ENCODE measurements around the gene ABR.

ABR gene

DNA sequence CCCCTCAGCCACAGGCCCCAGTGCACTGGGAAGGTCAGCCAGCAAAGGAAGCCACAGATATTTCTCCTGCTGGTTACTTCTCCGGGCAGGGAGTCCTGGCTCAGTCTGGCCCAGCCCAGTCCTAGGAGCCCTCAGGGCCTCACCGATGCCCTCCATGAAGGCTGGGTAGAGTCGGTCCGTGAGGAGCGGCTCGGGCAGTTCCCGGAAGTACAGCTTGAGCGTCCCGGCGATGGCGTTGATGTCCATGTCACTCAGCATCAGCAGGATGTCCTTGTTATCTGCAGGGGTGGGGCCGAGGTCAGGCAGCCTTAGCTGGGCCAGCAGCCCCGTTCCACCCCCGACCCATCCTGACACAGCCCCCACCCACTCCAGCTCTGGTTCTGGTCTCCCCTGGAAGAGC, 169.2 kb downstream of the ABR start:
- Histone ChIP-seq H3K9ac (ENCODE audit: low read length) (no peak overlapping the region), H2BK5ac (ENCODE audit: low read depth, low read length, poor library complexity, severe bottlenecking) (no peak overlapping the region), H3K4ac (ENCODE audit: low read depth in 1 of 2, low read length in 2 of 2) (no peak overlapping the region), H3K36me3 (ENCODE audit: control insufficient read depth in 1 of 2, insufficient read depth in 2 of 2, low read depth in 1 of 2, low read length in 2 of 2) (peaks cover 49 to 77% of the 10 kb centered on the region in 2 experiments), H2BK120ac (ENCODE audit: low read depth, low read length) (no peak overlapping the region), H2AK5ac (ENCODE audit: low read length, severe bottlenecking) (no peak overlapping the region), H3K79me1 (replicated peaks; ENCODE audit: low read length, poor library complexity, severe bottlenecking) (peaks cover 19% of the 10 kb centered on the region), H3K27ac (ENCODE audit: low read length, poor library complexity, severe bottlenecking) (no peak overlapping the region), H2BK15ac (ENCODE audit: low read depth, poor library complexity, severe bottlenecking) (no peak overlapping the region), H3K4me2 (ENCODE audit: low read length, poor library complexity, severe bottlenecking) (no peak overlapping the region), H4K91ac (ENCODE audit: low read length) (no peak overlapping the region), H3K9me3 (ENCODE audit: control insufficient read depth, low read length) (no peaks in the 10 kb centered on the region), H3K27me3 (ENCODE audit: control insufficient read depth in 1 of 2, insufficient read depth in 1 of 2, low read length in 2 of 2) (no peaks in the 10 kb centered on the region), H4K8ac (ENCODE audit: low read length) (no peak overlapping the region), H3K4me3 (ENCODE audit: insufficient read depth in 1 of 2, low read depth in 1 of 2, low read length in 2 of 2) (no peak overlapping the region), H3K4me1 (ENCODE audit: control insufficient read depth, insufficient read depth, low read depth, low read length) (no peaks in the 10 kb centered on the region), H2AFZ (ENCODE audit: low read depth, low read length) (no peak overlapping the region), H3K23ac (ENCODE audit: low read length in 2 of 2) (no peak overlapping the region), H3K18ac (ENCODE audit: low read depth in 1 of 2, low read length in 2 of 2) (no peak overlapping the region), H3K14ac (ENCODE audit: low read length in 2 of 2) (no peak overlapping the region), H2BK12ac (ENCODE audit: low read length in 2 of 2) (no peak overlapping the region)
- no peak for DNase-seq
- 87% methylated on average over 11 of the region's 14 CpGs for WGBS

- Histone ChIP-seq H3K9me3 (ENCODE audit: control insufficient read depth, low read length) (no peaks in the 10 kb centered on the region), H3K4ac (ENCODE audit: low read depth in 1 of 2, low read length in 2 of 2) (no peak overlapping the region), H2AFZ (ENCODE audit: low read depth, low read length) (no peak overlapping the region), H3K9ac (ENCODE audit: low read length) (no peak overlapping the region), H2BK120ac (ENCODE audit: low read depth, low read length) (no peak overlapping the region), H3K4me2 (ENCODE audit: low read length, poor library complexity, severe bottlenecking) (no peak overlapping the region), H3K18ac (ENCODE audit: low read depth in 1 of 2, low read length in 2 of 2) (no peak overlapping the region), H3K4me1 (ENCODE audit: control insufficient read depth, insufficient read depth, low read depth, low read length) (no peaks in the 10 kb centered on the region), H3K4me3 (ENCODE audit: insufficient read depth in 1 of 2, low read depth in 1 of 2, low read length in 2 of 2) (no peak overlapping the region), H3K36me3 (ENCODE audit: control insufficient read depth in 1 of 2, insufficient read depth in 2 of 2, low read depth in 1 of 2, low read length in 2 of 2) (peaks cover 53 to 82% of the 10 kb centered on the region in 2 experiments), H2AK5ac (ENCODE audit: low read length, severe bottlenecking) (no peak overlapping the region), H3K23ac (ENCODE audit: low read length in 2 of 2) (no peak overlapping the region), H3K27me3 (ENCODE audit: control insufficient read depth in 1 of 2, insufficient read depth in 1 of 2, low read length in 2 of 2) (no peaks in the 10 kb centered on the region), H4K91ac (ENCODE audit: low read length) (no peak overlapping the region), H3K79me1 (replicated peaks; ENCODE audit: low read length, poor library complexity, severe bottlenecking) (peaks cover 19% of the 10 kb centered on the region), H2BK5ac (ENCODE audit: low read depth, low read length, poor library complexity, severe bottlenecking) (no peak overlapping the region), H2BK12ac (ENCODE audit: low read length in 2 of 2) (no peak overlapping the region), H3K27ac (ENCODE audit: low read length, poor library complexity, severe bottlenecking) (no peak overlapping the region), H4K8ac (ENCODE audit: low read length) (no peak overlapping the region), H3K14ac (ENCODE audit: low read length in 2 of 2) (no peak overlapping the region), H2BK15ac (ENCODE audit: low read depth, poor library complexity, severe bottlenecking) (no peak overlapping the region)
- DNase-seq = no peak
- WGBS = 96% methylated on average over 10 of the region's 10 CpGs
Measured at GRCh38 chr17:1010086-1010450, 169.7 kb downstream of the ABR start.

GRCh38 chr17:1009229-1010085, 170.3 kb downstream of the ABR start:
- 90% methylated on average over 18 of the region's 19 CpGs for WGBS
- H2AFZ ChIP-seq (ENCODE audit: low read depth, low read length) = no peak overlapping the region

DNA sequence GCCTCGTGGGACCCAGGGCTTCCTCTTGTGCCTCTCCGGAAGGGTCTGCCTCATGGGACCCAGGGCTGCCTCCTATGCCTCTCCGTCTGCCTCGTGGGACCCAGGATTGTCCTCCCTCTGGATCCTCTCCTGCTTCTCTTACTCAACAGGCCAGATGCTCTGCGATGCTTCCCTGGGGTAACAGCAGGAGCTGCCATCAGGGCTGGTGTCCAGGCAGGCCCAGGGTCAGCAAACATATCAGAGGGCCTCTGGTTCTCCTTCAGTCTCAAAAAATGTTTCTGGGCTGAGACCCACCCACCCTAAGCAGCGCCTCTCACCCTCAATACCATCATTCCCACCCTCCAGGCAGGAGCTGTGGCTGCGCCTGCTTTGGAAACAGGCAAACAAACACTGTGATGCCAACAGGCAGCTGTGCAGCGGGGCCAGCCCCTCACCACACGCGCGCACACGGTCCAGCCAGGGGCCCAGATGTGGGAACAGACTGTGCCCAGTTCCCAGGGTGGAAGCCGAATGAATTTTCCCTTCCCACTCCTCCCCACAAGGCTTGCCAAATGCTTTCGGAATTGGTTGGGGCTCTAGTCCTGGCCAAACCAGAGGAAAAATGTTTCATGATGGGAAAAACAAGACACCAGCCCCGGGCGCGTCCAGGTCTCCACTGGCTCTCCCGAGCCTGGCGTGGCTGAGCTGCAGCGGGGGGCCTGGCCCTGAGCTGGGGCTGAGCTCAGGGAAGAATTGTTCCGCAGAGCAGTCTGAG, 171.6 kb downstream of the ABR start:
- DNase-seq = no peak
- H2BK5ac ChIP-seq (ENCODE audit: low read depth, low read length, poor library complexity, severe bottlenecking) = no peak overlapping the region
- no peaks in the 10 kb centered on the region for H3K9me3 ChIP-seq (ENCODE audit: control insufficient read depth, low read length)
- H2AK5ac ChIP-seq (ENCODE audit: low read length, severe bottlenecking) = no peak overlapping the region
- no peak overlapping the region for H4K8ac ChIP-seq (ENCODE audit: low read length)
- peaks cover 24% of the 10 kb centered on the region for H3K79me1 ChIP-seq (replicated peaks; ENCODE audit: low read length, poor library complexity, severe bottlenecking)
- H3K4me2 ChIP-seq (ENCODE audit: low read length, poor library complexity, severe bottlenecking) = no peak overlapping the region
- 94% methylated on average over 21 of the region's 21 CpGs for WGBS
- H2AFZ ChIP-seq (ENCODE audit: low read depth, low read length) = no peak overlapping the region
- H3K27ac ChIP-seq (ENCODE audit: low read length, poor library complexity, severe bottlenecking) = no peak overlapping the region
- H4K91ac ChIP-seq (ENCODE audit: low read length) = no peak overlapping the region
- H3K23ac ChIP-seq (ENCODE audit: low read length in 2 of 2) = no peak overlapping the region
- H2BK15ac ChIP-seq (ENCODE audit: low read depth, poor library complexity, severe bottlenecking) = no peak overlapping the region
- peaks cover 15% of the 10 kb centered on the region for H3K4me1 ChIP-seq (ENCODE audit: control insufficient read depth, insufficient read depth, low read depth, low read length)
- no peak overlapping the region for H3K18ac ChIP-seq (ENCODE audit: low read depth in 1 of 2, low read length in 2 of 2)
- no peak overlapping the region for H2BK120ac ChIP-seq (ENCODE audit: low read depth, low read length)
- peak overlapping the region; percentile 29 for H3K9ac ChIP-seq (ENCODE audit: low read length)
- H2BK12ac ChIP-seq (ENCODE audit: low read length in 2 of 2) = no peak overlapping the region
- peaks cover 72 to 95% of the 10 kb centered on the region in 2 experiments for H3K36me3 ChIP-seq (ENCODE audit: control insufficient read depth in 1 of 2, insufficient read depth in 2 of 2, low read depth in 1 of 2, low read length in 2 of 2)
- no peak overlapping the region for H3K14ac ChIP-seq (ENCODE audit: low read length in 2 of 2)
- H3K4ac ChIP-seq (ENCODE audit: low read depth in 1 of 2, low read length in 2 of 2) = no peak overlapping the region
- H3K4me3 ChIP-seq (ENCODE audit: insufficient read depth in 1 of 2, low read depth in 1 of 2, low read length in 2 of 2) = no peak overlapping the region
- H3K27me3 ChIP-seq (ENCODE audit: control insufficient read depth in 1 of 2, insufficient read depth in 1 of 2, low read length in 2 of 2) = no peaks in the 10 kb centered on the region

More at GRCh38 chr17:1009229-1010085, 170.3 kb downstream of the ABR start:
- Histone ChIP-seq H3K9ac (ENCODE audit: low read length) (no peak overlapping the region), H3K4me1 (ENCODE audit: control insufficient read depth, insufficient read depth, low read depth, low read length) (peaks cover 5% of the 10 kb centered on the region), H3K27me3 (ENCODE audit: control insufficient read depth in 1 of 2, insufficient read depth in 1 of 2, low read length in 2 of 2) (no peaks in the 10 kb centered on the region), H2AK5ac (ENCODE audit: low read length, severe bottlenecking) (no peak overlapping the region), H3K14ac (ENCODE audit: low read length in 2 of 2) (no peak overlapping the region), H3K4me2 (ENCODE audit: low read length, poor library complexity, severe bottlenecking) (no peak overlapping the region), H2BK120ac (ENCODE audit: low read depth, low read length) (no peak overlapping the region), H3K4me3 (ENCODE audit: insufficient read depth in 1 of 2, low read depth in 1 of 2, low read length in 2 of 2) (no peak overlapping the region), H3K36me3 (ENCODE audit: control insufficient read depth in 1 of 2, insufficient read depth in 2 of 2, low read depth in 1 of 2, low read length in 2 of 2) (peaks cover 59 to 88% of the 10 kb centered on the region in 2 experiments), H4K8ac (ENCODE audit: low read length) (no peak overlapping the region), H3K79me1 (replicated peaks; ENCODE audit: low read length, poor library complexity, severe bottlenecking) (peaks cover 25% of the 10 kb centered on the region), H3K18ac (ENCODE audit: low read depth in 1 of 2, low read length in 2 of 2) (no peak overlapping the region), H3K4ac (ENCODE audit: low read depth in 1 of 2, low read length in 2 of 2) (no peak overlapping the region), H2BK5ac (ENCODE audit: low read depth, low read length, poor library complexity, severe bottlenecking) (no peak overlapping the region), H3K23ac (ENCODE audit: low read length in 2 of 2) (no peak overlapping the region), H3K9me3 (ENCODE audit: control insufficient read depth, low read length) (no peaks in the 10 kb centered on the region), H4K91ac (ENCODE audit: low read length) (no peak overlapping the region), H3K27ac (ENCODE audit: low read length, poor library complexity, severe bottlenecking) (no peak overlapping the region), H2BK12ac (ENCODE audit: low read length in 2 of 2) (no peak overlapping the region), H2BK15ac (ENCODE audit: low read depth, poor library complexity, severe bottlenecking) (no peak overlapping the region)
- DNase-seq = no peak
